Adrenal gland (tissue), 5 donors: ENCODE measurements around the gene ABLIM1.

Source experiments
- CTCF ChIP-seq, 6 experiments: fragments of 450-650 bp in 4 of 6; fragments of 200-600 bp in 2 of 6; sonication (generic) in 1 of 6; IDR thresholded peaks; 1 replicate in 5 of 6; 2 replicates in 1 of 6; pipeline versions ENCODE4 v1.5.1 to v1.8.0; 2016 to 2021; ENCODE audit warnings: antibody characterized with exemption in 6 of 6, mild to moderate bottlenecking in 2 of 6, moderate library complexity in 1 of 6
- POLR2A ChIP-seq, 2 donors: fragments of 450-650 bp; IDR thresholded peaks; one replicate each; pipeline ENCODE4 v1.6.1; 2017; ENCODE audit warnings: antibody characterized with exemption in 2 of 2, mild to moderate bottlenecking in 2 of 2, moderate library complexity in 1 of 2
- donor health status: DM: no; HTN: no; CAD: no.

GRCh38 chr10:114412907-114413797 lies 244.9 kb downstream of the ABLIM1 start:
- TF ChIP-seq CTCF (IDR thresholded peaks at IDR 0.05) (no peak), POLR2A (IDR thresholded peaks at IDR 0.05) (no peak)
